Neural crest cell (in vitro differentiated cells): ENCODE measurements around the gene VSTM2L. TPM values are rescaled to one million over a fixed set of nuclear protein-coding genes. Genes with fewer than 3 reads are reported as not detected.

Experiments used
- DNase-seq: peaks from one replicate; pipeline ENCODE4 v3.0.0; 2021; ENCODE audit warnings: low read depth, mixed read lengths, low spot score
- H3K27ac Mint-ChIP-seq: one replicate; pipeline ENCODE4 v1.8.0; 2021; ENCODE audit warnings: mild to moderate bottlenecking, mixed read lengths; ENCODE audit not compliant: unreplicated experiment
- H3K27me3 Mint-ChIP-seq: 2 replicates; pipeline ENCODE4 v1.8.0; 2021; ENCODE audit warnings: low read depth, mild to moderate bottlenecking, mixed read lengths
- H3K36me3 Mint-ChIP-seq: 2 replicates; pipeline ENCODE4 v1.8.0; 2021; ENCODE audit warnings: low read depth, mild to moderate bottlenecking, mixed read lengths
- H3K4me1 Mint-ChIP-seq: 2 replicates; pipeline ENCODE4 v1.8.0; 2021; ENCODE audit warnings: mixed read lengths
- H3K4me3 Mint-ChIP-seq: one replicate; pipeline ENCODE4 v1.8.0; 2021; ENCODE audit warnings: mild to moderate bottlenecking, mixed read lengths
- H3K9me3 Mint-ChIP-seq: 2 replicates; pipeline ENCODE4 v1.8.0; 2021; ENCODE audit warnings: mixed read lengths
- CTCF ChIP-seq: fragments of 200-600 bp; sonication (generic); conservative IDR thresholded peaks from 2 replicates; pipeline ENCODE4 v1.5.0; 2021; ENCODE audit warnings: antibody characterized with exemption, mild to moderate bottlenecking
- total RNA-seq: library from RNA; stranded (reverse); gene quantifications from 2 replicates; pipeline ENCODE4 v1.2.1, GENCODE V29; 2021

VSTM2L gene
- total RNA-seq, 1 donor from 2014 or later = 9.3 TPM

GRCh38 chr20:37911838-37912281 is 8.9 kb downstream of the VSTM2L start:
- H3K36me3 Mint-ChIP-seq = no peaks in the 10 kb centered on the region
- peaks cover 81% of the 10 kb centered on the region for H3K4me1 Mint-ChIP-seq
- TF ChIP-seq CTCF = no peak
- no peak overlapping the region for H3K4me3 Mint-ChIP-seq
- peaks cover 11% of the 10 kb centered on the region for H3K27me3 Mint-ChIP-seq
- no peaks in the 10 kb centered on the region for H3K9me3 Mint-ChIP-seq
- no peak overlapping the region for H3K27ac Mint-ChIP-seq
- DNase-seq = peak; percentile 39

- H3K27me3 Mint-ChIP-seq = peaks cover 8% of the 10 kb centered on the region
- no peak for TF ChIP-seq CTCF
- H3K27ac Mint-ChIP-seq = no peak overlapping the region
- no peak for DNase-seq
- peaks cover 77% of the 10 kb centered on the region for H3K4me1 Mint-ChIP-seq
- H3K9me3 Mint-ChIP-seq = no peaks in the 10 kb centered on the region
- H3K4me3 Mint-ChIP-seq = no peak overlapping the region
- H3K36me3 Mint-ChIP-seq = no peaks in the 10 kb centered on the region
These were observed 9.9 kb downstream of the VSTM2L start for GRCh38 chr20:37912874-37913273.

- DNase-seq = no peak
- H3K27ac Mint-ChIP-seq = no peak overlapping the region
- no peak for TF ChIP-seq CTCF
- no peaks in the 10 kb centered on the region for H3K36me3 Mint-ChIP-seq
- peaks cover 75% of the 10 kb centered on the region for H3K4me1 Mint-ChIP-seq
- H3K27me3 Mint-ChIP-seq = peaks cover 5% of the 10 kb centered on the region
- H3K9me3 Mint-ChIP-seq = no peaks in the 10 kb centered on the region
- peak overlapping the region; percentile 65 for H3K4me3 Mint-ChIP-seq
These were observed 10.8 kb downstream of the VSTM2L start for GRCh38 chr20:37913567-37914366.

- TF ChIP-seq CTCF = no peak
- Mint-ChIP-seq H3K27me3 (peaks cover 5% of the 10 kb centered on the region), H3K27ac (no peak overlapping the region), H3K4me1 (peaks cover 75% of the 10 kb centered on the region), H3K4me3 (peak overlapping the region; percentile 89), H3K9me3 (no peaks in the 10 kb centered on the region), H3K36me3 (no peaks in the 10 kb centered on the region)
- DNase-seq = no peak
These were observed 11.4 kb downstream of the VSTM2L start for GRCh38 chr20:37914367-37914671.

- Mint-ChIP-seq H3K36me3 (no peaks in the 10 kb centered on the region), H3K27ac (peak overlapping the region; percentile 98), H3K9me3 (no peaks in the 10 kb centered on the region), H3K4me3 (peak overlapping the region; percentile 89), H3K27me3 (peaks cover 5% of the 10 kb centered on the region), H3K4me1 (peaks cover 74% of the 10 kb centered on the region)
- no peak for TF ChIP-seq CTCF
- DNase-seq = peak; percentile 51
These were observed 11.9 kb downstream of the VSTM2L start for GRCh38 chr20:37914672-37915433.
